ENCODE data around the gene C1orf105.

Gene C1orf105

GRCh38 chr1:172453153-172453545 lies 32.7 kb downstream of the C1orf105 start:
- no peak overlapping the region for H3K4me3 Mint-ChIP-seq
- H3K27ac Mint-ChIP-seq: no peak overlapping the region
- no peak for DNase-seq
- H3K4me1 Mint-ChIP-seq: peaks cover 26% of the 10 kb centered on the region
- ATAC-seq: no peak
- H3K27me3 Mint-ChIP-seq: no peaks in the 10 kb centered on the region
- no peaks in the 10 kb centered on the region for H3K9me3 Mint-ChIP-seq

- DNase-seq (no peak), ATAC-seq (peak; percentile 62)
- Mint-ChIP-seq H3K27ac (peak overlapping the region in 1 of 2 donors; percentile 42), H3K27me3 (no peaks in the 10 kb centered on the region), H3K4me1 (peaks cover 26% of the 10 kb centered on the region), H3K9me3 (no peaks in the 10 kb centered on the region), H3K4me3 (peak overlapping the region in 1 of 2 donors; percentile 2)
These were observed 33.1 kb downstream of the C1orf105 start for GRCh38 chr1:172453607-172454006.

GRCh38 chr1:172455451-172455850 lies 35.0 kb downstream of the C1orf105 start:
- Mint-ChIP-seq H3K9me3 (no peaks in the 10 kb centered on the region), H3K4me3 (no peak overlapping the region), H3K27me3 (no peaks in the 10 kb centered on the region), H3K27ac (peak overlapping the region in 1 of 2 donors; percentile 66), H3K4me1 (peaks cover 13% of the 10 kb centered on the region)
- ATAC-seq (no peak), DNase-seq (no peak)

GRCh38 chr1:172456344-172456769 lies 35.9 kb downstream of the C1orf105 start:
- Mint-ChIP-seq H3K9me3 (no peaks in the 10 kb centered on the region), H3K27ac (no peak overlapping the region), H3K4me3 (no peak overlapping the region), H3K4me1 (peaks cover 6% of the 10 kb centered on the region), H3K27me3 (no peaks in the 10 kb centered on the region)
- no peak for DNase-seq
- ATAC-seq: no peak

GRCh38 chr1:172457479-172458130 lies 37.1 kb downstream of the C1orf105 start:
- no peaks in the 10 kb centered on the region for H3K27me3 Mint-ChIP-seq
- no peaks in the 10 kb centered on the region for H3K9me3 Mint-ChIP-seq
- no peak for ATAC-seq
- no peak overlapping the region for H3K4me3 Mint-ChIP-seq
- peaks cover 6% of the 10 kb centered on the region for H3K4me1 Mint-ChIP-seq
- H3K27ac Mint-ChIP-seq: no peak overlapping the region
- DNase-seq: no peak

- no peak overlapping the region for H3K27ac Mint-ChIP-seq
- ATAC-seq (no peak), DNase-seq (no peak)
- H3K4me3 Mint-ChIP-seq: no peak overlapping the region
- H3K4me1 Mint-ChIP-seq: no peaks in the 10 kb centered on the region
- no peaks in the 10 kb centered on the region for H3K9me3 Mint-ChIP-seq
- H3K27me3 Mint-ChIP-seq: no peaks in the 10 kb centered on the region
These were observed 39.7 kb downstream of the C1orf105 start for GRCh38 chr1:172460177-172460576.

- no peaks in the 10 kb centered on the region for H3K4me1 Mint-ChIP-seq
- no peaks in the 10 kb centered on the region for H3K27me3 Mint-ChIP-seq
- ATAC-seq (no peak), DNase-seq (no peak)
- H3K4me3 Mint-ChIP-seq: no peak overlapping the region
- H3K9me3 Mint-ChIP-seq: no peaks in the 10 kb centered on the region
- H3K27ac Mint-ChIP-seq: no peak overlapping the region
These were observed 40.4 kb downstream of the C1orf105 start for GRCh38 chr1:172460887-172461315.

GRCh38 chr1:172465617-172466016 lies 45.1 kb downstream of the C1orf105 start:
- Mint-ChIP-seq H3K4me3 (no peak overlapping the region), H3K27me3 (no peaks in the 10 kb centered on the region), H3K27ac (no peak overlapping the region), H3K9me3 (no peaks in the 10 kb centered on the region), H3K4me1 (no peaks in the 10 kb centered on the region)
- ATAC-seq (no peak), DNase-seq (no peak)

- DNase-seq: no peak
- H3K4me3 Mint-ChIP-seq: no peak overlapping the region
- no peak for ATAC-seq
- H3K27me3 Mint-ChIP-seq: no peaks in the 10 kb centered on the region
- H3K27ac Mint-ChIP-seq: no peak overlapping the region
- no peaks in the 10 kb centered on the region for H3K4me1 Mint-ChIP-seq
- no peaks in the 10 kb centered on the region for H3K9me3 Mint-ChIP-seq
These were observed 46.4 kb downstream of the C1orf105 start for GRCh38 chr1:172466795-172467407.

GRCh38 chr1:172467446-172467845 lies 47.0 kb downstream of the C1orf105 start:
- ATAC-seq (no peak), DNase-seq (no peak)
- Mint-ChIP-seq H3K4me1 (no peaks in the 10 kb centered on the region), H3K4me3 (no peak overlapping the region), H3K9me3 (no peaks in the 10 kb centered on the region), H3K27ac (no peak overlapping the region), H3K27me3 (no peaks in the 10 kb centered on the region)

GRCh38 chr1:172468296-172468695 lies 47.8 kb downstream of the C1orf105 start:
- H3K27me3 Mint-ChIP-seq: no peaks in the 10 kb centered on the region
- no peak overlapping the region for H3K4me3 Mint-ChIP-seq
- no peaks in the 10 kb centered on the region for H3K9me3 Mint-ChIP-seq
- DNase-seq (no peak), ATAC-seq (no peak)
- no peaks in the 10 kb centered on the region for H3K4me1 Mint-ChIP-seq
- H3K27ac Mint-ChIP-seq: no peak overlapping the region

GRCh38 chr1:172469717-172470116 lies 49.2 kb downstream of the C1orf105 start:
- Mint-ChIP-seq H3K27me3 (no peaks in the 10 kb centered on the region), H3K4me3 (no peak overlapping the region)
- ATAC-seq: no peak

GRCh38 chr1:172470149-172470548 lies 49.7 kb downstream of the C1orf105 start:
- Mint-ChIP-seq H3K27me3 (no peaks in the 10 kb centered on the region), H3K27ac (no peak overlapping the region), H3K4me1 (no peaks in the 10 kb centered on the region), H3K4me3 (no peak overlapping the region), H3K9me3 (no peaks in the 10 kb centered on the region)
- ATAC-seq: no peak
- DNase-seq: no peak

More at GRCh38 chr1:172469717-172470116, 49.2 kb downstream of the C1orf105 start:
- DNase-seq: no peak
- Mint-ChIP-seq H3K4me1 (no peaks in the 10 kb centered on the region), H3K27ac (no peak overlapping the region), H3K9me3 (no peaks in the 10 kb centered on the region)

- Mint-ChIP-seq H3K4me3 (no peak overlapping the region), H3K27ac (no peak overlapping the region), H3K4me1 (no peaks in the 10 kb centered on the region), H3K9me3 (no peaks in the 10 kb centered on the region), H3K27me3 (no peaks in the 10 kb centered on the region)
- no peak for DNase-seq
- ATAC-seq: no peak
These were observed 51.2 kb downstream of the C1orf105 start for GRCh38 chr1:172471666-172472065.

GRCh38 chr1:172472495-172472894 lies 52.0 kb downstream of the C1orf105 start:
- no peak overlapping the region for H3K27ac Mint-ChIP-seq
- no peak for ATAC-seq
- DNase-seq: no peak
- peaks cover 1% of the 10 kb centered on the region for H3K27me3 Mint-ChIP-seq
- H3K9me3 Mint-ChIP-seq: no peaks in the 10 kb centered on the region
- peaks cover under 1% of the 10 kb centered on the region for H3K4me1 Mint-ChIP-seq
- no peak overlapping the region for H3K4me3 Mint-ChIP-seq

GRCh38 chr1:172473302-172473701 lies 52.8 kb downstream of the C1orf105 start:
- Mint-ChIP-seq H3K4me3 (no peak overlapping the region), H3K27ac (no peak overlapping the region), H3K27me3 (peaks cover 6% of the 10 kb centered on the region), H3K9me3 (no peaks in the 10 kb centered on the region), H3K4me1 (peaks cover 5% of the 10 kb centered on the region)
- ATAC-seq: no peak
- no peak for DNase-seq

GRCh38 chr1:172473842-172474241 lies 53.4 kb downstream of the C1orf105 start:
- Mint-ChIP-seq H3K9me3 (no peaks in the 10 kb centered on the region), H3K27me3 (peaks cover 6% of the 10 kb centered on the region), H3K4me3 (no peak overlapping the region), H3K4me1 (peaks cover 5% of the 10 kb centered on the region), H3K27ac (no peak overlapping the region)
- ATAC-seq (no peak), DNase-seq (no peak)
